HFFc6 (cell line): ENCODE results near the gene KRT27. TPM values are rescaled to one million over a fixed set of nuclear protein-coding genes. Genes with fewer than 3 reads are reported as not detected.

ENCODE experiments used
- DNase-seq: peaks from one replicate; pipeline ENCODE4 v3.0.0-alpha.2; 2018
- H3K27ac Mint-ChIP-seq: 2 replicates; pipeline ENCODE4 v1.8.0; 2020; ENCODE audit warnings: mild to moderate bottlenecking, mixed read lengths
- H3K27me3 Mint-ChIP-seq: 2 replicates; pipeline ENCODE4 v1.8.0; 2021; ENCODE audit warnings: mild to moderate bottlenecking, moderate library complexity, mixed read lengths; ENCODE audit not compliant: insufficient read depth
- H3K36me3 Mint-ChIP-seq: 2 replicates; pipeline ENCODE4 v1.8.0; 2021; ENCODE audit warnings: low read depth, mixed read lengths
- H3K4me1 Mint-ChIP-seq: 2 replicates; pipeline ENCODE4 v1.8.0; 2020; ENCODE audit warnings: low read depth, mixed read lengths
- H3K4me3 Mint-ChIP-seq: 2 replicates; pipeline ENCODE4 v1.8.0; 2020; ENCODE audit warnings: mild to moderate bottlenecking, moderate library complexity, mixed read lengths
- H3K9me3 Mint-ChIP-seq: 2 replicates; pipeline ENCODE4 v1.8.0; 2020; ENCODE audit warnings: mild to moderate bottlenecking, mixed read lengths
- total RNA-seq, 6 experiments: library from RNA; stranded (reverse); fragmentation: NEBNext Ultra II Directional; extraction: Animal tissue kit (Norgen Biotek cat#: 25700); gene quantifications; 2 replicates in 1 of 6; 3 replicates in 5 of 6; pipeline ENCODE4 v1.2.3, GENCODE V29; 2021
- TF ChIP-seq, protein P1 (sequence below): fragments of 200-600 bp; sonication (generic); IDR thresholded peaks from 2 replicates; pipeline ENCODE4 v1.5.0; 2021; ENCODE audit warnings: antibody characterized with exemption, mild to moderate bottlenecking

Gene KRT27
- total RNA-seq, 6 experiments from 2014 or later, result not detected

DNA sequence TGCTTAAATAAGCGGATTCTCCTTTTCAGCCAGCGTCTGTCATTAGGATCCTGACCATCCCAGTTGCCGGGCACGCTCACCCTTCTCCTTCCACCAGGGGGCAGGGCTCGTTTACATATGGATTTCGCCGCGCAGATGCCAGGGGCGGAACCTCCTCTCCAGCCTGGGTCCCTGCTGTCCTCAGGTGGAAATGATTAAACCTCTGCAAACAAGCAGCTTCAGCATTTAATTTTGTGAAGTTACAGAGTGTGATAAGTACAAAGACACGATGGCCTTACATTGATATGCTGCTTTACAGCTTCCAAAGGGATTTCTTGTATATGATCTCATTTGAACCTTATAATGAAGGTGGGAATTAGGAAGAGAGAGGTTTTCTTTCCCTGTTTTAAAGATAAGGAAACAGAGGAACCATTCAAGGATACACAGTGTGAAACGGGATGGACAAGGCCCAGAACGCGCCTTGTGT, 21.3 kb upstream of the KRT27 start:
- 0 out of 2 replicates have a peak, but pooled peaks cover 5% of the 10 kb centered on the region for H3K9me3 Mint-ChIP-seq
- peaks cover 5% of the 10 kb centered on the region; the same call in 1 of the 2 replicates for H3K4me1 Mint-ChIP-seq
- H3K4me3 Mint-ChIP-seq, result no peak overlapping the region
- H3K27me3 Mint-ChIP-seq, result peaks cover 28% of the 10 kb centered on the region
- H3K36me3 Mint-ChIP-seq, result no peaks in the 10 kb centered on the region
- DNase-seq, result peak; percentile 47
- H3K27ac Mint-ChIP-seq, result no peak overlapping the region
- TF ChIP-seq, protein P1, sequence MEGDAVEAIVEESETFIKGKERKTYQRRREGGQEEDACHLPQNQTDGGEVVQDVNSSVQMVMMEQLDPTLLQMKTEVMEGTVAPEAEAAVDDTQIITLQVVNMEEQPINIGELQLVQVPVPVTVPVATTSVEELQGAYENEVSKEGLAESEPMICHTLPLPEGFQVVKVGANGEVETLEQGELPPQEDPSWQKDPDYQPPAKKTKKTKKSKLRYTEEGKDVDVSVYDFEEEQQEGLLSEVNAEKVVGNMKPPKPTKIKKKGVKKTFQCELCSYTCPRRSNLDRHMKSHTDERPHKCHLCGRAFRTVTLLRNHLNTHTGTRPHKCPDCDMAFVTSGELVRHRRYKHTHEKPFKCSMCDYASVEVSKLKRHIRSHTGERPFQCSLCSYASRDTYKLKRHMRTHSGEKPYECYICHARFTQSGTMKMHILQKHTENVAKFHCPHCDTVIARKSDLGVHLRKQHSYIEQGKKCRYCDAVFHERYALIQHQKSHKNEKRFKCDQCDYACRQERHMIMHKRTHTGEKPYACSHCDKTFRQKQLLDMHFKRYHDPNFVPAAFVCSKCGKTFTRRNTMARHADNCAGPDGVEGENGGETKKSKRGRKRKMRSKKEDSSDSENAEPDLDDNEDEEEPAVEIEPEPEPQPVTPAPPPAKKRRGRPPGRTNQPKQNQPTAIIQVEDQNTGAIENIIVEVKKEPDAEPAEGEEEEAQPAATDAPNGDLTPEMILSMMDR, result peak; percentile 97

DNA sequence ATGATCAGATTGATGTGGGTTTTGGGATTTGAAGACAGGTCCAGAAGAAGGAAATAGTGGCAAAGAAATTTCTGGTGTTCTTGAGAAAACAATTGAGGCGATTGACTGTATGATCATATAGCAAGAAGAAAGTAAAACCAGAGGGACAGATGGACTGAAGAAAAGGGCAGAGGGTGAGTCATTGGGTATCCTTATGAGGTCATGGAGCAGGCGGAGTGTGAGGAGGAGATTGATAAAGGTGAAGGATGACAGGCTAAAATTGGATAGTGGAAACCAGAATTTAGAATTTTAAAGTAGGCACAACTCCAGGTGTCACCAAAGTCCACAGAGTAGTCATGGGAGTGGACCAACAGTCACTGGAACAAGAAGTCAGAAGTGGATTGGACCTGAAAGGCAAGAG, 18.8 kb upstream of the KRT27 start:
- no peak for DNase-seq
- Mint-ChIP-seq H3K4me1 (peaks cover 5% of the 10 kb centered on the region; the same call in 1 of the 2 replicates), H3K27ac (no peak overlapping the region), H3K27me3 (peaks cover 19% of the 10 kb centered on the region), H3K9me3 (0 out of 2 replicates have a peak, but pooled peaks cover 5% of the 10 kb centered on the region), H3K36me3 (no peaks in the 10 kb centered on the region), H3K4me3 (no peak overlapping the region)
- TF ChIP-seq, protein P1, result no peak

DNA sequence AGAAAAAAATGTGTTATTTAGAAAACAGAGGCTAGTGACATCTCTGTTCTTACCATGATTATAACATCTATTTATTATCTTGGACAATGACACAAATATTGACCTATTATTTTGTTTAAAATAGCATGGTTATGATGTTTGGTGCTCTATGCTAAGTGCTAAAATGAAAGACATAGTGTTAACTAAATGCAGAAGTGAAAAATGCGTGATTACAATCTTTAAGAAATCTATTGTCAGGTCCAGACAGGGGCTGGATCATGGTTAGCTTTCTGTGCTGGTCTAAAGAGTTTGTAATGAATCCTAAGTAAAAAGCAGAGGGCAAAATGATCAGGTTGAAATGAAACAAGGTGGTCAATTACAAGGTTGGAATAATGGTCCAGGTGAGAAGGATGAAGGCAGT, 18.0 kb upstream of the KRT27 start:
- peaks cover 19% of the 10 kb centered on the region for H3K27me3 Mint-ChIP-seq
- H3K9me3 Mint-ChIP-seq, result 0 out of 2 replicates have a peak, but pooled peaks cover 4% of the 10 kb centered on the region
- H3K27ac Mint-ChIP-seq, result no peak overlapping the region
- no peak overlapping the region for H3K4me3 Mint-ChIP-seq
- H3K4me1 Mint-ChIP-seq, result peaks cover 5% of the 10 kb centered on the region; the same call in 1 of the 2 replicates
- no peaks in the 10 kb centered on the region for H3K36me3 Mint-ChIP-seq
- TF ChIP-seq, protein P1, result no peak
- no peak for DNase-seq

DNA sequence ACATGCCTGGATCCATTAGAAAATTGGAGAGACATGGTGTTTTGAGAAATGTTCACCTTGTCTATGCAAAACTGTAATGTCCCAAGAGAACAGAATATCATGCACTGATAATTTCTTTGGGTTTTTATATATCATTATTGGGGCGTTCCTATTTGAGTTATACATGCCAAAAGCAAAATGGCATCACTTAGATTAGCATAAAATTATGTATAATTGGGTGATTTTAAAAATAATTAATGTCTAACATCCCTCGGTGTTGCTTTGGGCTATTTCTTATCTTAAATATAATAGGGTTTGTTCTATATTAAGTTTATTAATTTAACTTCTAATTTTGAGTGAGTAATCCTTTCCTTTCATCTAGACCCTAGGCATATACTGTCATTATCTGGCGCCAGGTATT, 17.5 kb upstream of the KRT27 start, which contains the start of gene KRT28:
KRT28 (minus strand) TSS at position 101 of the 400 bp plus-strand sequence; CDS start at position 35, 66 bp downstream.
- Mint-ChIP-seq H3K9me3 (no peaks in the 10 kb centered on the region), H3K36me3 (no peaks in the 10 kb centered on the region), H3K4me1 (peaks cover 5% of the 10 kb centered on the region; the same call in 1 of the 2 replicates), H3K27ac (no peak within 1 kb of the TSS), H3K4me3 (no peak within 1 kb of the TSS), H3K27me3 (peaks cover 19% of the 10 kb centered on the region)
- TF ChIP-seq, protein P1, result no peak
- DNase-seq, result no peak

DNA sequence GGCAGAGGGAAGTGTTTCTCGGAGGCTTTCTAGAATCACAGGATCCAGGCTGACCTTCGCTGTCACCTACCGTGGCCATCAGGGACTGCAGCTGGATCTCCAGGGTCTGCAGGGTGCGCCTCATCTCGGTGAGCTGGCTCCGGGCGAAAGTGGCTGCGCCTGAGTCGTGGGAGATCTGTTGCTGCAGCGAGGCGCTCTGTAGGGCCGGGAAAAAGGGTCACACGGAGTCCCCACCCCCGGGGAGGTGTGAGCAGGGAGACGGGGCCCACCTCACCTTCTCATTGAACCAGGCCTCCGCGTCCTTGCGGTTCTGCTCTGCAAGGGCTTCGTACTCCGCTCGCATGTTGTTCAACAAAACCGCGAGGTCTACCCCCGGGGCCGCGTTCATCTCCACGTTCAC, 14.5 kb upstream of the KRT27 start:
- Mint-ChIP-seq H3K27ac (no peak overlapping the region), H3K9me3 (no peaks in the 10 kb centered on the region), H3K27me3 (peaks cover 26% of the 10 kb centered on the region), H3K4me1 (no peaks in the 10 kb centered on the region), H3K4me3 (no peak overlapping the region), H3K36me3 (no peaks in the 10 kb centered on the region)
- TF ChIP-seq, protein P1, result no peak
- no peak for DNase-seq
